ENCODE measurements around the gene MOB3B. TPM values are rescaled to one million over a fixed set of nuclear protein-coding genes. Genes with fewer than 3 reads are reported as not detected.

Gene MOB3B
- polyA plus RNA-seq, 1 of the 3 experiments (the other 2 are of a cell fraction) = 0.90 TPM

GRCh38 chr9:27504259-27504658, 25.4 kb downstream of the MOB3B start:
- Histone ChIP-seq H3K9ac (no peak overlapping the region), H3K4me2 (no peak overlapping the region), H3K4me1 (ENCODE audit: control insufficient read depth in 1 of 2, insufficient read depth in 2 of 2, low read depth in 1 of 2, low read length in 1 of 2) (peaks cover 0 to 3% of the 10 kb centered on the region in 2 experiments; a peak in 1 of 4 replicates), H3K36me3 (replicated peaks in 1 of 2; ENCODE audit: control insufficient read depth in 1 of 2, insufficient read depth in 2 of 2, low read length in 1 of 2) (no peaks in the 10 kb centered on the region), H3K4me3 (ENCODE audit: low read depth in 2 of 2, low read length in 1 of 2) (no peak overlapping the region), H3K9me2 (no peaks in the 10 kb centered on the region), H4K20me1 (ENCODE audit: insufficient read depth) (no peaks in the 10 kb centered on the region), H3K27ac (ENCODE audit: low read depth in 2 of 2, low read length in 1 of 2) (no peak overlapping the region), H3K27me3 (ENCODE audit: insufficient read depth) (no peaks in the 10 kb centered on the region), H2AFZ (ENCODE audit: low read depth) (no peak overlapping the region), H3K79me2 (ENCODE audit: insufficient read depth) (no peaks in the 10 kb centered on the region), H3K9me3 (no peaks in the 10 kb centered on the region), H3F3A (replicated peaks; ENCODE audit: insufficient read depth) (peaks cover 19% of the 10 kb centered on the region)
- no peak for DNase-seq
- TF ChIP-seq NRF1 (IDR thresholded peaks at IDR 0.05; ENCODE audit: low read depth, low read length) (no peak), TCF12 (IDR thresholded peaks at IDR 0.05) (no peak), NFIC (IDR thresholded peaks at IDR 0.05; ENCODE audit: borderline replicate concordance) (no peak), USF2 (IDR thresholded peaks at IDR 0.05; ENCODE audit: borderline replicate concordance, low read depth, low read length) (no peak), ELF1 (IDR thresholded peaks at IDR 0.05) (no peak), REST (IDR thresholded peaks at IDR 0.05; ENCODE audit: low read depth, low read length) (no peak), MEF2A (IDR thresholded peaks at IDR 0.05; ENCODE audit: borderline replicate concordance, low read depth) (no peak), SIN3A (IDR thresholded peaks at IDR 0.05; ENCODE audit: borderline replicate concordance, low read depth, low read length) (no peak), MXI1 (IDR thresholded peaks at IDR 0.05; ENCODE audit: low read depth, low read length) (no peak), JUND (IDR thresholded peaks at IDR 0.05) (no peak), SMC3 (IDR thresholded peaks at IDR 0.05; ENCODE audit: low read depth, low read length) (no peak), TEAD4 (IDR thresholded peaks at IDR 0.05; ENCODE audit: borderline replicate concordance, insufficient read depth) (no peak), RXRA (IDR thresholded peaks at IDR 0.05; ENCODE audit: borderline replicate concordance, low read depth) (no peak), EZH2phosphoT487 (IDR thresholded peaks at IDR 0.05; ENCODE audit: borderline replicate concordance, low read depth) (no peak), ZBTB33 (IDR thresholded peaks at IDR 0.05; ENCODE audit: borderline replicate concordance, low read depth) (no peak), GATA2 (CRISPR knock-in tag; IDR thresholded peaks at IDR 0.05) (no peak), FOXJ3 (CRISPR knock-in tag; IDR thresholded peaks at IDR 0.05) (no peak), CHD2 (IDR thresholded peaks at IDR 0.05; ENCODE audit: low read length, partially characterized antibody) (no peak)
- TF ChIP-seq, protein P1, sequence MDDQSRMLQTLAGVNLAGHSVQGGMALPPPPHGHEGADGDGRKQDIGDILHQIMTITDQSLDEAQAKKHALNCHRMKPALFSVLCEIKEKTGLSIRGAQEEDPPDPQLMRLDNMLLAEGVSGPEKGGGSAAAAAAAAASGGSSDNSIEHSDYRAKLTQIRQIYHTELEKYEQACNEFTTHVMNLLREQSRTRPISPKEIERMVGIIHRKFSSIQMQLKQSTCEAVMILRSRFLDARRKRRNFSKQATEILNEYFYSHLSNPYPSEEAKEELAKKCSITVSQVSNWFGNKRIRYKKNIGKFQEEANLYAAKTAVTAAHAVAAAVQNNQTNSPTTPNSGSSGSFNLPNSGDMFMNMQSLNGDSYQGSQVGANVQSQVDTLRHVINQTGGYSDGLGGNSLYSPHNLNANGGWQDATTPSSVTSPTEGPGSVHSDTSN (IDR thresholded peaks at IDR 0.05) = no peak
- ChIA-PET CTCF (no interaction called here), POLR2A (no interaction called here)
